ENCODE measurements around the gene IZUMO3.

- TF ChIP-seq CTCF (conservative IDR thresholded peaks at IDR 0.05; ENCODE audit: low read depth, low read length), result no peak
- TF ChIP-seq EZH2 (IDR thresholded peaks at IDR 0.05; ENCODE audit: borderline replicate concordance, low read depth, low read length, poor library complexity, severe bottlenecking), result no peak
Measured at GRCh38 chr9:24545847-24546522, at the start of gene IZUMO3.

All from A673 (cell line).